D341Med (cell line): ENCODE measurements around the gene MCM6.

Experiments
- DNase-seq: peaks from one replicate; pipeline ENCODE4 v3.0.0; 2012; ENCODE audit warnings: low spot score

MCM6 gene

DNA sequence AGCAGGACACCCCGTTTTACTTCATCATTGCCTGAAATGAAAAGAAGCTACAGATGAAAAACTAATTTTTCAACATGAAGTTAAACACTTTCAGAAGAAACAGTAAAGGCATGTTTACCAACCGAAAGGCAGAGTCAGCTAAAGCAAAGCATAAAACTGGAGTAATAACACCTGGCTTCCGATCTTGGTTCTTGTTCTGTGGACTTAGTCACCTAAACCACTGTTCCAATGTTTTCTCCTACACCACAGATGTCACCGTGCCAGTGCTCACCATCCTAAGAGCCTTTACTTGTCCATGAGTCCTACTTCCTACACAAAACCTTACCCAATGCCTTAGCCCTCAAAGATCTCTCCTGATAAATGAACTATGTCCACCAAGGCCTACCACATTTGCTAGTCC lies 13.5 kb downstream of the MCM6 start:
- no peak for DNase-seq

DNA sequence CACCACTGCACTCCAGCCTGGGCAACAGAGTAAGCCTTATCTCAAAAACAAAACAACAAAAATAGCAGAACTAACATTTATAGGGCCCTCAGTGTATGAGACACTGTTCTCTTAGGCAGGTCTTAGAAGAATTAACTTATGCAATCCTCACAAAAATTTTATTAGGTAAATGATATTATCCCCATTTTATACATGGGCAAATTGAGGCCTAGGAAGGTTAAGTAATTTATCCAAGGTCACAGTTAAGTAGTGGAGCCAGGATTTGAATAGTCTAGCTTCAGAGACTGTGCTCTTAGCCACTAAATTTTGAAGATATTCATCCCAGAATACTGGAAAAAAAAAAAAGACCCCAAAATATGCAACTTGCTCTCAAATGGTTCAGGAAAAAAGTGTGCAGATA lies 22.8 kb downstream of the MCM6 start:
- DNase-seq, result no peak

DNA sequence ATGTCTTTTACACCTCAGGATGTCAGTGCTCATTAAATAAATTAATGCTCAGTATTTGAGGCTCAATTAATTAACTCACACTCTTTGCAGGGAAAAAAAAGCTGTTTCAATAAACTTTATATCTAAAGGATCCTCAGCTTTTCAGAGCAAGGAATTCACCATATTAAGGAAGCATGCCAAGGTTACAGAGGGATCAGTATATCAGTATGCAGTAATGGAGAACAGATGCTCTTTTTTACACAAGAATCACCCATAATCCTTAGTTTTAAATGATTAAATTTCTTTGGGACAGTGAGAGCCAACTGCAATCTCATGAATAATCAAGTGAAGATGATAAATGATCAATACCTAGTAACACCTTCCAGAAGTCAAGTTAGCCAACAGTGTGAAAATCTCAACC lies 24.4 kb downstream of the MCM6 start:
- no peak for DNase-seq

DNA sequence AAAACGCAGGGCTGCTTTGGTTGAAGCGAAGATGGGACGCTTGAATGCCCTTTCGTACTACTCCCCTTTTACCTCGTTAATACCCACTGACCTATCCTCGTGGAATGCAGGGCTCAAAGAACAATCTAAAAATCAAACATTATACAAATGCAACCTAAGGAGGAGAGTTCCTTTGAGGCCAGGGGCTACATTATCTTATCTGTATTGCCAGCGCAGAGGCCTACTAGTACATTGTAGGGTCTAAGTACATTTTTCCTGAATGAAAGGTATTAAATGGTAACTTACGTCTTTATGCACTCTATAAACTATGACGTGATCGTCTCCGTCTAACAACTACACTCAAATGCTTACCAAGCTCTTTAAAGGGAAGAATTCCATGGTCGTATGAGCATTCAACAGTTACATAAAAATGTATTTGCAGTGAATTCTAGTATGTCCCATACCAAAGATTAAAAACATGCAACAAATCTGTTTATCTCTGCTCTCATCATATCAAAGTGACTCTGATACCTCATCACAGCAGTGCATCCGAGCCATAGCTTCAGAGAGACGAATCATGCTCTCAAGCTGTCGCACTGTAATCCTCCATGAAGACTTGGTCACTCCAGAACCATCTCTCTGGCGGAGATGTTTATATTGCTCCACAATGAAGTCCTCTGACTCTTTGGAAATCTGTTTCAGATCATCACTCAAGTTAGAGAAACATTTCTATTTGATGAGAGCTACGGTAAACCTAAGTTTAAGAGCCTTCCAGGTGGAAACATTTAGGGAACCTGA lies 25.2 kb downstream of the MCM6 start:
- no peak for DNase-seq

DNA sequence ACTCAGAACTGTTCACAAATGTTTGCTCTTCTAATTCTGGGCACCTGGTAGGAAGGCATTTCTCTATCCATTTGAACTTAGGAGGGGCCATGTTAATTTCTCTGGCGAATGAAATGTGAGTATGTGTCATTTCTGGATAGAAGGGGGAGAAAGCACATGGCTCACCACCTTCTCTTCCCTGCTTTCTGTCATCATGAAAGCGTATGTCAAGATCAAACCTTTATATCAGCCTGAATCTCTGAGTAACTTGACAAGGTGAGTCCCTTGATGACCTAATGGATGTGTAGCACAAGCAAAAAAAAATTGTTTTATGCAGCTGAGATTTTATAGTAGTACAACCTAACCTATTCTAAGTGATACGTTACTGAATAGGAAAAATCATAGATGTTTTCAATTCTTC lies 27.2 kb downstream of the MCM6 start:
- no peak for DNase-seq

DNA sequence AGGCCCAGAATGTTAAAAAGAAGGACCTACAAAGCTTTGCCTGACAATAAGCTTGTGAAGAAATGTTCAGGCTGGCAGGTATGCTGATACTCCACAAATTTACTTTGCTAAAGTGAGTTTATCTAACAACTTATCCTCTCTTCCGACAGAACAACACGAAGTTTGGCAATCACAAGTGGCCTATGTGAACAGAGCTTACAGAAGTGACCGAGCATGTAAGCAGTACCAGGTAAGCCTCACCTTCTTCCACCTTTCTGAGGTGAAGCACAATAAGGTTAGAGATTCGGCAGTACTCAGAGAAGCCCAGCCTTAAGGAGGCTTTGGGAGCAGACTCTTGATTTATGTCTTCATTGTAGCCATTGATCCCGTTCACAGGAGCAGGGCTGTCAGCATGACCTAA lies 30.2 kb downstream of the MCM6 start:
- DNase-seq, result no peak

DNA sequence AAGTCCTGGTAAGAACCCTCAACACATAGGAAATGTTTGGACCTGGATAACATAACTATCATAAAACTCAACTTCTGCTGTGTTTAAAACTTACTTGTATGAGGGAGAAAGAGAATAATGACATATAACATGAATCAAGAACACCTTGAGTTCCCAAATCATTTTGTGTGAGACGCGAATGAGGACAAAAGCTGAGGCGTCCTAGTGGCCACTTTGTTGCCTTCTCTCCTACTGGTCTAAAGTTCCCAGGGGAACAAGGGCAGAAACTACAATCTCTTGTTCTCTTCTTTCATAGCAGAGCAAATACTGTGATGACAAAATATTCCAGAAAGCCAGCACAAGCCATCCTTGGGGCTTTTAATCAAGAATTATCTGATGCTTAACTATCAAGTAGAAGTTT lies 31.0 kb downstream of the MCM6 start:
- DNase-seq, result no peak

DNA sequence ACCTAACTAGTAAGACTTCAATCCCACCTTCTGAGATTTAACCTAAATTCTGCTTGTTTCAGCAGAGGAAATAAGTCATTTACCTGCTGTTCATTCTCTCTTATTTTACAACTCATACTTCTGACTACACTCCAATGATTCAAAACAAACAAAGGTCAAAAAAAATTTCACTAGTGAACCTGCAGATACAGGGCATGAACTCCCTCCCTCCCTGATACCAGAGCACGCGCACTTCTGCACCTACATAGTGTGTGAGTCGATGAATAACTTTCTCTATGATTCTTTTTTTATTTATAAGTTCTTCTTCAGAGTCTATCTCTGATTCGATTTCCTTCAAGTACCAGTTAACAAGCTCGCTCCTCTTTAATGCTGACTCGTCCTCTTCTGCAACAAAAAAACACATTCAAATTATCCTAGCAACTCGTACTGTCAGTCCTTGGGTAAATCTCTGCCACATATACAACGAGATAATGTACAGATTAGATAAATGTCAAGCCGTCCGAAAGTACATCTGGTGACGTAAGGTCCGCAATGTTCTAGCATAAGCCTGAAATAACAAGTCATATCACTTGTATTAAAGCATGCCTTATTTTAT lies 31.8 kb downstream of the MCM6 start:
- DNase-seq, result no peak

DNA sequence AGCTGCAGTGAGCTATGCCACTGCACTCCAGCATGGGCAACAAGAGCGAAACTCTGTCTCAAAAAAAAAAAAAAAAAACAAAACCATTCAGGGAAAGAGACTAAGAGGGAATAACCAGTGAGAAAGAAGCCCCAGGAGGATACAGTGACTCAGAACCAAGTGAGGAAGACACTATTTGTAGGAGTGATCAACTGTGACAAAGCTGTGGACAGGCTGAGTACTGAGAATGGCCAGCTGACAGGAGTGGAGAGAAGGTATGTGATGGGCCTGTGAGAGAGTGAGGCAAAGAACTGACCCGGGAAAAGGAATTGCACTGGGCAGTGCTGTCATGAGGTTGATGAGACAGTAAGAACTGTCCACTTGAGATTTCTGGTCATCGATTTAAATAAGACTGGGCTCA lies 32.6 kb downstream of the MCM6 start:
- no peak for DNase-seq

DNA sequence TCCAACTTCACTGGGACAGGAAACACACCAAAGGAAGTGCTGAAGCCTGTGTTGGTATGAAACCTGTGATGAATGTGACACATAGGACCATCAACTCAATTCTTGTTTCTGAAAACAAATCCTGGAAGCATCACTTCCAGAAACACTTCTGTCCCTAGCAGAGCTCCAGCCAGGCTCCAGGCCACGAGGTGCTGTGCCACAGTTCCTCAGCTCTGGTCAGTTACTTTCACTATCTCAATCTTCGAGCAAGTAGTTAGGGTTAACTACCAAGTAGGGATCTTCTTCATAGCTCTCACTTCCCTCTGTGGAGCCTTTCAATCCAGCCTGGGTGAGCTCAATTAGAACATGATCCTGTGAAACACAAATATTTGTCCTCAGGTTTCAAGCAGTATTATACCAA lies 35.6 kb downstream of the MCM6 start:
- no peak for DNase-seq

DNA sequence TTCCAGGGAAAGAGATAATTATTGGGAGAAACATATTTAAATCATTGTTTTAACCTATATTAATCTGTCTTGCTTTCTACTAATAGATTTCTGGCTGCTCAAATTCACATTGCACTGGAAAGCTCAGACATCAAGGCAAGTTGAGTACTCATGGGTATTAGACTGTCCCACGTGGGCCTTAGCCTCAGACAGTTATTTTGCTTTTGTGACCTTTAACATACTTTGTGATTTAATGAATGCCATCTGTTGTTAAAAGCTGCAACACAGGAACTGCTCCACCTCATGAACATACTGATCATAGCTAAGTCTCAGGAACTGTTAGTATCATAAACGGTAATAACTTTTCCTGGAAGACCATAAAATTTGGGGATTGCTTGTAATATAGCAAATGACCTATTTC lies 36.5 kb downstream of the MCM6 start:
- no peak for DNase-seq

DNA sequence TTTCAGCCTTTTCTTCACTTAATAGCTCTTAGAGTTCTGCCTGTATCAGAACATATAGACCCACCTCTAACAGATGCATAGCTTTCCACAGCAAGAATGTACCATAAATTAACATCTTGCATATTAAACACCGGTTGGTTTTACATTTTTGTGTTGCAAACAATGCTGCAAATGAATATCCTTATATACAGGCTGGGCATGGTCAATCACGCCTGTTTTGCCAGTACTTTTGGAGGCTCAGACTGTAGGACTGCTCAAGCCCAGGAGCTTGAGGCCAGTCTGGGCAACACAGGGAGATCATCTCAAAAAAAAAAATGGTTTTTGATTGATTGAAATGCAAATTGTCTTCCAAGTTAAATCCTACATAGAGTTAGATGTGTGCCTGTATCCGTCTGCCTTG lies 37.7 kb downstream of the MCM6 start:
- no peak for DNase-seq

DNA sequence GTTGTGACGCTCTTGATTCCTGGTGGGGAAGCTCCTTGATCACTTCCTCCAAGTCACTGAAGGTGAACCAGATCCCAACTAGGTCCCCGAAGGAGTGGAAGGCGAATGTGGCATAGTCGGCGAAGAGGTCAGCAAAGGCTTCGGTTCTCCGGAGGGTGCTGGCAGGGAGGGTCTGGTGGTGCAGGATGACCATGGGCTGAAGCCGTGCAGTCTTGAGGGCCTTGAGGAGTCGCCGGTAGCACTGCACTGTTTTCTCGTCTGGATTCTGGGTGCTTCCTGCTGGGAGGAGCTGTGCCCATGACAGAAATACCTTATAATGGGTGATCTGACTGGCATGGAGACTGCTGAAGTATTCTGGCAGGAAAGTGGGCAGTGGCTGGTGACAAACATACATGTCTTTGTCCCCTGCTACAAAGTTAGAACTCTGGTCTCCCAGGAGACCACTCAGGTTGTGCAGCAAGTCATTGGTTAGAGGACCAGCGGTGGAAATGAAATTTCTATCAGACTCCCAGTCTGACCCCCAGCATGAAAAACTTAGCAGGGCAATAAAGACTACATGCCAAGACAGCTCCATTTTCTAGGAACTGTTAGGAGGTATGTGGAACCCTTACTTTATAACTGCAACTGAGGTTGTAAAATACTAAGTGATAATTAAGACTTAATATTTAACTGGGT lies 39.5 kb downstream of the MCM6 start, which contains the start of gene LCT:
LCT (minus strand) TSS at position 589 of the 675 bp plus-strand sequence; CDS start at position 574, 15 bp downstream.
- no peak for DNase-seq

DNA sequence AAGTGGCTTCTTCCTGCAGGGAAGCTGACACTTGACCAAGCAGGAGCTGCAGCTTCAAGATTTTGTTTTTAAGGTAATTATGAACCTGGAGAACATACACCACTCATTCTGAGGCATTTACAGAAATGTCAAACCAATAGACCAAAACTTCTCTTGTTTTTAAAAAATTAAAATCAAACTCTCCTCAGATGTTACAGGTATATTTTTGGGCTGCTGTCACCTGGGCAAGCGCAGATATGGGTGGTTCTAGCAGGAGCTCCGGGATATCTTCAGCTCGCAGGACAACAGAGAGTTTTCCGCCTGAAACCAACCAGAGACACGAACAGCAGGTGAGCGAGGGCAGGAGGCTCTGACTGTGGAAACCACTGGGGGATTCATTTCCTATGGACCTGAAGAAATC lies 43.4 kb downstream of the MCM6 start:
- DNase-seq, result no peak

DNA sequence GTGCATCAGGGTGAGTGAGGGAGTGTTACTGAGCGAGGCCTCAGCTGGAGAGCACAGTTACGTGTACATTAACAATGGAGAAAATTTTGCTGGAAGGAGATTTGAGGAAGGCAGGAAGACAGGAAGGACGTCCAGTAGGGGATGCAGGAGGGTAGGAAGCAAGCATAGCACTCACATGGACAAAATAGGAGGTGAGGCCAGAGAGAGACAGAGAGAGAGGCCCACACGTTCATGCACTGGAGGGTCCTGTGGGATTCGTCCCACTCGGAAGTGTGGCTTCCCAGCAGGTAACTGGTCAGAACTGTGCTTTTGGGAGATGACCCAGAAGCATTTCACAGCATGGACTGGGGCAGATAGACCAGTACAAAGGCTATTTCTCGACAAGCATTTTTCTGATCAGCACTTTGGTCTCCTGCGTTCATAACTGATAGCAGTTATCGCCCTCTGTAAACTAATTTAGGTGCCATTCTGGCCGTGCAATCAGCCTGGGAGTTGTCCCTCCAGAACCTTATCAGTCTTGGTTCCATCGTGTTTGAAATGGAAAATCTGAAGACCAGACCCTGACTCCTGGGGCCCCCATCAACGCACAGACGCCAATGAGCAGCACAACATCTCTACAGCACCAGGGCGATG lies 44.9 kb downstream of the MCM6 start:
- DNase-seq, result no peak

DNA sequence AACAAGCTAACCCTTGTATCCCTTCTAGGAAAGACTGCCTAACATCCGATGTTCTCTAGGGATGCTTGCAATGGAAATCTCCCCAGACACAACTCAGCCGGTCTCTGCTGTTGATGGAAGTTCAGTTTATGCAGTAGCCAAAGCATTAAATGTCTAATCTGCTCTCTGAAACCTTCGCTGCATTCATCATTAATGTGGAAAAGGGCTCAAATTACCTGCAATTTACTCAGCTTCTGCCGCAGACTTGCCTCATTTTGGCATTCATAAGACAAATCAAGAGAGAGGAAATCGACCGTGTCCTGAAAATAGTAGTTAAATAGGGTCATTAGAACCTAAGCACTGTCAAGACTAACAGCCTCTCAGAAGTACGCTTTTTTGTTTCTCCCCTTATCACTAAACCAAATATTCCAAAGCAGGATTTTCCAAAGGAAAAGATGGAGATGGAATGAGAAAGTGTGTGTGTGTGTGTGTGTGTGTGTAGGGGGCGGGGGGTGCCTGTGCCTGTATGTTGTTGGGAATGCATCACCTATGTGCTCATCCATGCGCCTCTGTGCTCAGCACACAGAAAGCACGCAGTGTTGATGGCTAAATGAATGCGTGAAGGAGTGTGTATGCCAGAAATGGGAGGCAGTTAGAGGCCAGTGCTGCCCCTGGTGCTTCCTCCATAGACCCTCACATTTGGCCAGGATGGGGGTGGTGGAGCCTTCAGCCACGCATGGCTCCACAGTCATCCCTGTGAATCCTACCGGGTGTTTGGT lies 46.7 kb downstream of the MCM6 start:
- DNase-seq, result no peak

DNA sequence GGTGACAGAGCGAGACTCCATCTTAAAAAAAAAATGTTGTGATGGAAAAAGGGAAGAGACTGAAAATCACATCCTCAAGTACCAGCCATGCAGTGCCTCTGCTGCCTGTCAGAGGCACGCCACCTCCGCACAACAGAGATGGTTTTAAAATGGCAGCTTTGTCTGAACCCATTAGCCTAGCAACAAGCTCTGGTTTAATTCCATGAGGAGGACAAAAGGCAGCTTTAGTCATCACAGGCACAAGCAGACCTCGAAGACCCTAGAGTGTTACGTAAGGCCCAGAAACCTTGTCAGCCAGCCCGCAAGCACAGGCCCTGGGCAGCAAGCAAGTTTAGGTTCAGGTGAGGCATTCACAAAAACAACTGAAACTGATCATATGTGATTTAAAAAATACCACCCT lies 49.7 kb downstream of the MCM6 start:
- no peak for DNase-seq

DNA sequence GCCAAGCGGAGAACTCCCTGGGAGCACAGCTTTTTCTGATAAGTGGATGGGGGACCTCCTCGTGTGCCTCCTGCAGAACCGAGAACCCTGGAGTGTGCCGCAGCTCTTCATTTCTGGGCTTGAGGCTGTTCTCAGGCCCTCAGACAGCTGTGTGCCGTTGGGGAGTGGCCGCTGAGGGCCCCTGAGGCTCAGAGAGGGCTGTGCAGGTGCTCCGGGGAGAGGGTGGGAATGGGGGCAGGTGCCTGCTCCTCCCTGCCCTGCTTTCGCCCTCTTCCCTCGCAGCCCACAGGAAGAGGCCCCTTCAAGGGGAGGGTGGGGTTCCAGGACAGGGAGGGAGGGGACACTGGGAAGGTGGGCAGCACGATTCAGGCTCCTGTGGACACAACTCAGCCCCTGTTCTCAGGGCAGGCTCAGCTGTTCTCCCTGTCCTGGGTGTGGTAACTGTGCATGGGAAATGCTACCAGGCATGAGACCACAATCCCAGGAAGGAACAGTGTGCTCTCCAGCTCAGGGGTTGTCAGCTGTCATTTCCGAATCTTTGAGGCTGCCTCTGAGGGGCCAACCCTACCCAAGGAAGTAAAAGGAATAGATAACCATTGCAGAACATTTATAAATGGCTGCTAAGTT lies 50.6 kb downstream of the MCM6 start:
- DNase-seq, result no peak

DNA sequence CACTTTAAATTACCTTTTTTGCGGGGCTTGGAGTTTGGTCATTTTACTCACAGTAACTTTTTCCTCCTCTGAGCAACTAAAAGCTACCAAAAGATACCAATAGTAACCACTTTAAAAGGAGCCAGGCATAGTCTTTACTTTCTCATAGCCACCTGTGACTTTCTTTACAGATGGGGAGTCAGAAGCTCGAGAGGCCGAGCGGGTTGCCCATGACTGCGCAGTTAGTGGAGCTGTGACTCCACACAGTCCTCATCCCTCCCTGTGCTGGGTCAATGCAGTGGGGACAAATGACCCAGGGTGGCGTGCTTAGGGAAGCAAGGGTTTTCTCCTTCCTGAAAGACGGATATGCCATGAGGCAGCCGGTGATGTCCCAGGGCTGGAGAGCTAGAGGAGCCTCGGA lies 51.1 kb downstream of the MCM6 start:
- DNase-seq, result no peak

DNA sequence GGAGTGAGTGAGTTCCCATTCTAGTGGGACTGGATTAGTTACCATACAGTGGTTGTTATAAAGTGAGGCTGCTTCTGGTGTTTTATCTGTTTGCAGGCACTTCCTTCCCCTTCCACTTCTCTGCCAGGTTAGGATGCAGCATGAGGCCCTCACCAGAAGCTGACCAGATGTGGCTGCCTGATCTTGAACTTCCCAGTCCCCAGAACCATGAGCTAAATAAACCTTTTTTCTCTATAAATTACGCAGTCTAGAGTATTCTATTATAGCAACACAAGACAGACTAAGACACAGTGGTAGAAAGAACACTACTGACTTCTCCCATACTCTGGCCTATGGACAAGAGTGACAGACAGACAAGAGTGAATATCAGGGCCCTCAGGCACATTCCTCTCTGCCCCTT lies 53.4 kb downstream of the MCM6 start:
- DNase-seq, result no peak

DNA sequence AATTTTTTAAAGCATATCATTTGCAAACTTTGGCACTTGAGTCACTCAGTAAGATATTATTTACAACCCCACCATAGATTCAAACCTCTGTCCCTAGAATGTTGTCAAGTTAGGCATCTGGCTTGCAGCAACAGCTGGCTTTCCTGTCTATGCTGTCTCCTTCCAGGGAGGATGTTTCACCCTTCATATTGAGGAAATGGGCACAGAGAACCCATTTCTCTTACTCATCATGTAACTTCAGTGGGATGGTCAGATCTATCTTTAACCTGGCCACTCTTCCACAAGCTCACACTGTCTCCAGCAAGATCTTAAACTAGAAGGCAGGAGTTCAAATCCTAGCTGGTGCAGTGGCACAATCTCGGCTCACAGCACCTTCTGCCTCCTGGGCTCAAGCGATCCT lies 55.1 kb downstream of the MCM6 start:
- DNase-seq, result no peak
